Stomach smooth muscle (tissue), 2 donors: ENCODE measurements around the gene PNPLA6.

Experiments used
- H3K27ac ChIP-seq: one replicate; pipeline ENCODE4 v1.7.0; 2013; ENCODE audit warnings: mild to moderate bottlenecking, low read length, inconsistent platforms
- H3K27me3 ChIP-seq, 2 donors: one replicate each; pipeline ENCODE4 v1.7.0; 2013; ENCODE audit warnings: low read length in 2 of 2; ENCODE audit not compliant: insufficient read depth in 2 of 2, control insufficient read depth in 1 of 2
- H3K36me3 ChIP-seq, 2 donors: one replicate each; pipeline ENCODE4 v1.7.0; 2013; ENCODE audit warnings: low read length in 2 of 2; ENCODE audit not compliant: control insufficient read depth in 2 of 2, insufficient read depth in 2 of 2
- H3K4me1 ChIP-seq: one replicate; pipeline ENCODE4 v1.7.0; 2013; ENCODE audit warnings: low read length; ENCODE audit not compliant: control insufficient read depth, insufficient read depth
- H3K4me3 ChIP-seq, 2 donors: one replicate each; pipeline ENCODE4 v1.7.0; 2013; ENCODE audit warnings: low read length in 2 of 2
- H3K9ac ChIP-seq, 2 donors: one replicate each; pipeline ENCODE4 v1.7.0; 2013; ENCODE audit warnings: low read length in 2 of 2, mild to moderate bottlenecking in 1 of 2
- H3K9me3 ChIP-seq, 2 donors: one replicate each; pipeline ENCODE4 v1.7.0; 2013; ENCODE audit warnings: low read length in 2 of 2; ENCODE audit not compliant: control insufficient read depth in 2 of 2
- donor health status: healthy.
- donor health status: Pancreatic carcinoma.

Gene PNPLA6

DNA sequence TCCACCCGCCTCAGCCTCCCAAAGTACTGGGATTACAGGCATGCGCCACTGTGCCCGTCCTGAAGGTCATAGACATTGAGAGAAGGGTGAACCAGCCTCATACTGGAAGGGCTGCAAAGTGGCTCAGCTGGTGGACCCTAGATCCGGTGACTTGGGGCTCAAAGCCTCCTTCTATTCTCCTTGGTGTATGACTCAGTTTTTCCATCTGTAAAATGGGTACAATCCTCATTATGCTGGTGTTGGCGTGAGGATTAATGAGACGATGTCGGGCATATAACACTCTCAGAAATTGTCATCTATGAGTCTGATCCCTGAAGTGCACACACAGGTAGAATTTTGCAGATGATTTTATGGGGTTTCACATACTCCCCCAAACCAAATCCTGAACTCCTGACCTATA, 54.3 kb downstream of the PNPLA6 start:
- H3K27me3 ChIP-seq, result peaks cover 15 to 16% of the 10 kb centered on the region in 2 donors
- H3K9me3 ChIP-seq, result no peaks in the 10 kb centered on the region
- no peaks in the 10 kb centered on the region for H3K36me3 ChIP-seq
- no peak overlapping the region for H3K4me3 ChIP-seq
- no peak overlapping the region for H3K27ac ChIP-seq
- H3K9ac ChIP-seq, result no peak overlapping the region
- H3K4me1 ChIP-seq, result no peaks in the 10 kb centered on the region

DNA sequence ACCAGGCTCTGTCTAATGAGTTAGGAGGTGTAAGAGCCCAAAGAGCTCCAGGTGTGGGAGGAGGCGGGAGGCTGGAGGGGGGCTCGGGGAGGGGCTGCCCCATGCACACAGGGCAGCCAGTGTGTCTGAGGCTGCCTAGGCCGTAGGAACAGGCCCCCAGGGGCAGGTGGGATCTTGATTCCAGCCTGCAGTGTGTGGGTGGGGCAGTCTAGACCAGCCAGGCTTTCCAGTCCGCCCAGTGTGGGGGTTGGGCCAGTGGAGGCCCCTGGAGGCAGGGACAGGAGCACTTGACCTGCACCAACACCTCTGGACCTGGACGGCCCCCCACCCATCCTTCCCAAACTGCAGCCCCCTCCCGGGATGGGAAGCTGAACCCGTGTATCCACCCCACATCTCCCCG, 54.7 kb downstream of the PNPLA6 start:
- H3K9ac ChIP-seq, result no peak overlapping the region
- no peaks in the 10 kb centered on the region for H3K4me1 ChIP-seq
- no peak overlapping the region for H3K4me3 ChIP-seq
- H3K9me3 ChIP-seq, result no peaks in the 10 kb centered on the region
- H3K27me3 ChIP-seq, result peaks cover 16% of the 10 kb centered on the region in 2 donors
- H3K27ac ChIP-seq, result no peak overlapping the region
- no peaks in the 10 kb centered on the region for H3K36me3 ChIP-seq

DNA sequence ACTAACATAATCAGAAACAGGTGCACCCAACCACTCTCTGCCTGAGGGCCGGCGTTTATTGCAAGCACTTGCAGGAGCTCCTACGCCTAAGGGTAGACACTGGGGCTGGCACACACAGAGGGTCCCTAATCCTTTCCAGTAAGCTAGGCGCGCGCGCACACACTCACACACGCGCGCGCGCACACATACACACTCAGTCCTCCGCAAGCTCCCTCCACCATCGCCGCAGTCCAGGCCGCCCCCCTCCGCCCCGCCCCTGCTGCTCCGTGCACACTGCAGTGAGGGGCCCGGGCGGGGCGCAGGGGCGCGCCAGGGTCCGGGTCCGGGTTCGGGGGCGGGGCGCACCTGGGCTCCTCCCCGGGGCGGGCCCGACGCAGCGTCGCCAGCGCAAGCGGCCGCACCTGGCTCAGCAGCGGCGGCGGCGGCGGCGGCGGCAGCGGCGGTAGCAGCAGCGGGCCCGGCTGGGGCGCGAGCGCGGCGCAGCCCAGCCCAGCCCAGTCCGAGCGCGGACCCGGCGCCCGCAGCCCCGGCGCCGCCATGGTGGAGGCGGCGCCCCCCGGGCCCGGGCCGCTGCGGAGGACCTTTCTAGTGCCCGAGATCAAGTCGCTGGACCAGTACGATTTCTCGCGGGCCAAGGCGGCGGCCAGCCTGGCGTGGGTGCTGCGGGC, 60.1 kb downstream of the PNPLA6 start, which contains the start of gene CAMSAP3:
Gene CAMSAP3, plus strand, starts transcription at position 398 of the 668 bp plus-strand sequence. Its CDS starts 140 bp downstream, at position 538.
- Histone ChIP-seq H3K36me3 (no peaks in the 10 kb centered on the region), H3K4me3 (peak within 1 kb of the TSS in 1 of 2 donors; percentile 35), H3K9ac (no peak within 1 kb of the TSS), H3K9me3 (no peaks in the 10 kb centered on the region), H3K27ac (no peak within 1 kb of the TSS), H3K4me1 (peaks cover 2% of the 10 kb centered on the region), H3K27me3 (peaks cover 29 to 38% of the 10 kb centered on the region in 2 donors)

DNA sequence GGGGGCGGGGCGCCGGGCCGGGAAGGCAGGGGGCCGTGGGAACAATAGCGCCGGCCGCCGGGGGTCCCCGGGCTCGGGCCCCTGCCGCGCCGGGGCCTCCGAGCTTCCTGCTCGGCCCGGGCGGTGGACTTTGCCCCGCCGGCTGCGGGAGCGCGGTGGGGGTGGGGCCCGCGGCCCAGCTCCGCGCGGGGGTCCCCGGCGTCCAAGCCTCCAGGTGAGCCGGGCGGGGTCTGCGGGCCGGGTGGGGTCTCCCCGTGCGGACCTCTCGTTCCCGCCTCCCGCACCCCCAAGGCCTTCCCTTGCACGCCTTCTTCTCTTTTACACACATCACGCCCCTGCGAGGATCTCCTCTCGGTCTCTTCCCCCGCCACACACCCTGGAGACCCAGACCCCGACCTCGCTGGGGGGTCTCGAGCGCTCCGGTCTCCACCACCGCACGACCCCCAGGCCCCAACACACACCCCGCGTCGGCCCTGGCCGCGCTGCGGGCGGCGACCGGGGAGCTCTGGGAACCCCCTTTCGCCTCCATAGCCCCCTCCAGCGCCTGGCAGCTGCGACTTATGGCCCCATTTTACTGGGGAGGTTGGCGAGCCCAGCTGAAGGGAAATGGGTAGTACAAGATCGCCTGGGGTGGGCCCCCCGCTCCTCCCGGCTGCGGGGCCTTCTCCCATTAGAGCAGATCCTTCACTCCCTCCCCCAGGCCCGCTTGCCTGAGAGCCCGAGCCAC, 60.9 kb downstream of the PNPLA6 start:
- Histone ChIP-seq H3K27ac (no peak overlapping the region), H3K27me3 (peaks cover 28 to 35% of the 10 kb centered on the region in 2 donors), H3K9ac (no peak overlapping the region), H3K36me3 (no peaks in the 10 kb centered on the region), H3K9me3 (no peaks in the 10 kb centered on the region), H3K4me3 (no peak overlapping the region), H3K4me1 (peaks cover 2% of the 10 kb centered on the region)

DNA sequence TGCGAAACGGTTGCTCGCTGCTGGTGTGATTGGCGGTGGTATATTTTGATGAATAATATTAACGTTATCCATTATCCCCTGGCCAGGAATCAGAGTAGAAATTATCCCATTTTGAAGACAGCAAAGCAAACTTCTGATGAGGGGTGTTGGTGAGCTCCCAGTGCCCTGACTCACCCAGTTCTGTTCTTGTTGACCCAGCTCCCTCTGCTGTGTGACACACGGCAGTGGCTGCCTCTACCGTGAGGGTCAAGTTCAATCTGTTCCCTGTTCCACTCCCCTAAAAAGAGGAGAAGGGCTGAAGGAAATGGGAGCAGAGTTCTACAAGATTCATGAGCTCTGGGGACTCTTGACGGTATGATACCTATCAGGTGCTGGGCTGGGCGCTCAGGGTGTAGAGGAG, 62.2 kb downstream of the PNPLA6 start:
- Histone ChIP-seq H3K9ac (no peak overlapping the region), H3K4me3 (no peak overlapping the region), H3K27me3 (peaks cover 30 to 32% of the 10 kb centered on the region in 2 donors), H3K36me3 (no peaks in the 10 kb centered on the region), H3K4me1 (peaks cover 2% of the 10 kb centered on the region), H3K9me3 (no peaks in the 10 kb centered on the region), H3K27ac (no peak overlapping the region)

DNA sequence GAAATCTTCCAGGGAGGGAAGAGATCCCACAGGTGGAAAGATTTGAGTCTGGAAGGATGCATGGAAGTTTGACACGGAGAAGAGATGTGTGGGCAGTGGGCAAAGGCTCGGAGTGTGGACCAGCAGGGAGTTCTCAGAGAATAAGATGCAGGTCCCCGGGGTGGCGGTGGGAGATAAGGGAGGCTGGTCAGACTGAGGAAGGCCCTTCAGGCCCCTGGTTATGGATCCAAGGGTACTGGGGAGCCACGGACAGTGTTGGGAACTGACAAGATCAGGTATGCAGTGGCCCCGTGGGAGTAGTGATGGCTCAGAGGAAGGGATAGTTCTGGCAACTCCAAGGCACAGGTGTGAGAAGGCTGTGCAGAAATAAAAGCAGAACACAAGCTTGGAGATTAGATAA, 62.7 kb downstream of the PNPLA6 start:
- no peak overlapping the region for H3K9ac ChIP-seq
- H3K4me1 ChIP-seq, result peaks cover 2% of the 10 kb centered on the region
- no peak overlapping the region for H3K27ac ChIP-seq
- H3K36me3 ChIP-seq, result no peaks in the 10 kb centered on the region
- no peak overlapping the region for H3K4me3 ChIP-seq
- no peaks in the 10 kb centered on the region for H3K9me3 ChIP-seq
- H3K27me3 ChIP-seq, result peaks cover 30 to 32% of the 10 kb centered on the region in 2 donors

DNA sequence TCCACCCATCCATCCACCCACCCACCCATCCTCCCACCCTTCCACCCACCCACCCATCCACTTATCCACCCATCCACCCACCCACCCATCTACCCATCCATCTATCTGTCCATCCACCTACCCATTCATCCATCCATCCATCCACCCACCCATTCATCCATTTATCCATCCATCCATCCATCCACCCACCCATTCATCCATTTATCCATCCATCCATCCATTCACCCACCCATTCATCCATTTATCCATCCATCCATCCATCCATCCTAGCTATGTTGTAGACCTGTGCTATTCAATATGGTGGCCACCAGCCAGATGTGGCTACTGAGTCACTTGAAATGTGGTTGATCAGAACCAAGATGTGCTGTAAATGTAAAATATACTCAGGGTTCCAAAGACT, 65.2 kb downstream of the PNPLA6 start:
- Histone ChIP-seq H3K4me1 (no peaks in the 10 kb centered on the region), H3K27me3 (peaks cover 25 to 29% of the 10 kb centered on the region in 2 donors), H3K9ac (no peak overlapping the region), H3K9me3 (no peaks in the 10 kb centered on the region), H3K4me3 (no peak overlapping the region), H3K27ac (no peak overlapping the region), H3K36me3 (no peaks in the 10 kb centered on the region)

DNA sequence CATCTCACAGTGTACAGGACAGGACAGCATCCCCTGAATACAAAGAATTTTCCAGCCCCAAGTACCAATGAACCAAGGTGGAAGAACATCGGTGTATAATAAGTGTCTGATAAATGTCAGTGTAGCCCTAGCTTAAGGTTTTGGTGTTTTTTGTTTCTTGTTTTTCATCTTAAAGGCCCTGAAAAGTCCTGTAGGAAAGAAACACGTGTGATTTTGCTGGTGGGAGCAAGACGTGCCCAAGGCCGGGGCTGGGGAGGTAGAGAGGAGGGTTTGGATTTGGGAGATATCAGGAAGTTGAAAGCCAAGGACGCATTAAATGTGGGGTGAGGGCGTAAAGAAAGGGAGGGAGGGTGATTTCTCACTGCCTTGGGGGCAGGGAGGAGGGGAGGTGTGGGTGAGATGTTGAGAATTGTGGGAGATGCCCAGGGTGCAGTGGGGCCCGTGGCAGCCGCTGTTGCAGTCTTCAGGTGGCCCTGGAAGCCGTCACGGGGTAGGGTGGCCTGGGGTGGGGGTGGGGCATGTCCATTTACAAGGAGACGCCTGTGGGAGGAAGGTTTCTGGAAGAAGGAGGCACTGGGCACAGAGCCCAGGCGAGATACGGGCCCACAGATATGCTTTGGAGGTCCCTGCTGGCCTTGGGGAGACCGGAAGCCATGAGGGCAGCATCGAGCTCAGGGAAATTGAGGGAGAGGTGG, 66.9 kb downstream of the PNPLA6 start:
- Histone ChIP-seq H3K9me3 (no peaks in the 10 kb centered on the region), H3K4me1 (no peaks in the 10 kb centered on the region), H3K9ac (no peak overlapping the region), H3K4me3 (no peak overlapping the region), H3K27ac (no peak overlapping the region), H3K36me3 (no peaks in the 10 kb centered on the region), H3K27me3 (peaks cover 16 to 17% of the 10 kb centered on the region in 2 donors)

DNA sequence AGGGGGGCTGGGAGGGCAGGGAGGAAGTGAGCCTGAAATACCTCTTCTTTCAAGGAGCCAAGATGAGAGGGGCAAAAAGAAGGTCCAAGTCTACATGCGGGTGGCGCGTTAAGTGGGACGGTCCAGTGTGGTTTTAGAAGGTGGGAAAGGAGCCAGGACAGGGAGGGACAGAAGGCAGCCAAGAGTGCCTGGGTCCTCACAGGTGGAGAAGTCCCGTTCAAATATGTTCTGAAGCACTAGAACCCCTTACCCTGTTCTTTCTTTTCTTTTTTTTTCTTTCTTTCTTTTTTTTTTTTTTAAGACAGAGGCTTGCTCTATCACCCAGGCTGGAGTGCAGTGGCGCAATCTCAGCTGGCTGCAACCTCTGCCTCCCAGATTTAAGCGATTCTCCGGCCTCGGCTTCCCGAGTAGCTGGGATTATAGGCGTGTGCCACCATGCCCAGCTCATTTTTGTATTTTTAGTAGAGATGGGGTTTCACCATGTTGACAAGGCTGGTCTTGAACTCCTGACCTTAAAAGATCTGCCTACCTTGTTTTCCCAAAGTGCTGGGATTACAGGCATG, 67.5 kb downstream of the PNPLA6 start:
- Histone ChIP-seq H3K27ac (no peak overlapping the region), H3K27me3 (peaks cover 12 to 13% of the 10 kb centered on the region in 2 donors)

DNA sequence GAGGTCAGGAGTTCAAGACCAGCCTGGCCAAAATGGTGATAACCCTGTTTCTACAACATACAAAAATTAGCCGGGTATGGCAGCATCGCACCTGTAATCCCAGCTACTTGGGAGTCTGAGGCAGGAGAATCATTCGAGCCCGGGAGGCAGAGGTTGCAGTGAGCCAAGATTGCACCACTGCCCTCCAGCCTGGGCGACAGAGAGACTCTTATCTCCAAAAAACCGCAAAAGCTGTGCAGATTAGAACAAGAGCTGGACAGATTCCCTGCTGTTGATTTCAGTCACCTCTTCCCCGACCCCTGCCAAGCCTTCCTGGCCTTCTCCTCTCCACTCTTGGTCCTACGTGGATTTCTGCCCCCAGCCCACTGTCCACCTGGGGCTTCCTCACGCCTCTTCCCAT, 68.4 kb downstream of the PNPLA6 start:
- no peaks in the 10 kb centered on the region for H3K36me3 ChIP-seq
- H3K9ac ChIP-seq, result no peak overlapping the region
- no peak overlapping the region for H3K27ac ChIP-seq
- H3K9me3 ChIP-seq, result no peaks in the 10 kb centered on the region
- H3K4me1 ChIP-seq, result no peaks in the 10 kb centered on the region
- no peak overlapping the region for H3K4me3 ChIP-seq
- H3K27me3 ChIP-seq, result peaks cover 5 to 11% of the 10 kb centered on the region in 2 donors

More for the DNA sequence above, 67.5 kb downstream of the PNPLA6 start:
- H3K4me3 ChIP-seq, result no peak overlapping the region
- no peaks in the 10 kb centered on the region for H3K36me3 ChIP-seq
- H3K4me1 ChIP-seq, result no peaks in the 10 kb centered on the region
- H3K9me3 ChIP-seq, result no peaks in the 10 kb centered on the region
- no peak overlapping the region for H3K9ac ChIP-seq
